Measurements from ENCODE around the gene AP4S1. TPM values are rescaled to one million over a fixed set of nuclear protein-coding genes. Genes with fewer than 3 reads are reported as not detected.

The AP4S1 gene
- total RNA-seq, 1 donor from 2014 or later, result 8.1 TPM

- no peak for DNase-seq
- Histone ChIP-seq H3K4me1 (no peaks in the 10 kb centered on the region), H3K27ac (replicated peaks) (no peak overlapping the region), H3K4me3 (no peak overlapping the region), H3K36me3 (peaks cover 100% of the 10 kb centered on the region), H3K9me3 (replicated peaks) (no peaks in the 10 kb centered on the region), H3K27me3 (ENCODE audit: low read depth) (no peaks in the 10 kb centered on the region)
- intact Hi-C loops (cut with micrococcal nuclease), result no loop called here
- no peak for TF ChIP-seq CTCF (IDR thresholded peaks at IDR 0.05; ENCODE audit: borderline replicate concordance)
Observed at GRCh38 chr14:31113794-31114193, 88.3 kb downstream of the AP4S1 start.

GRCh38 chr14:31118892-31119291, 93.4 kb downstream of the AP4S1 start:
- no peak overlapping the region for H3K4me3 ChIP-seq
- DNase-seq, result no peak
- H3K36me3 ChIP-seq, result peaks cover 100% of the 10 kb centered on the region
- intact Hi-C loops (cut with micrococcal nuclease), result no loop called here
- H3K27me3 ChIP-seq (ENCODE audit: low read depth), result no peaks in the 10 kb centered on the region
- H3K27ac ChIP-seq (replicated peaks), result no peak overlapping the region
- no peaks in the 10 kb centered on the region for H3K9me3 ChIP-seq (replicated peaks)
- no peak for TF ChIP-seq CTCF (IDR thresholded peaks at IDR 0.05; ENCODE audit: borderline replicate concordance)
- H3K4me1 ChIP-seq, result no peaks in the 10 kb centered on the region

- no peaks in the 10 kb centered on the region for H3K27me3 ChIP-seq (ENCODE audit: low read depth)
- intact Hi-C loops (cut with micrococcal nuclease), result no loop called here
Observed at GRCh38 chr14:31122098-31122611, 96.7 kb downstream of the AP4S1 start.

GRCh38 chr14:31122921-31123320, 97.5 kb downstream of the AP4S1 start:
- Histone ChIP-seq H3K9me3 (replicated peaks) (no peaks in the 10 kb centered on the region), H3K4me3 (no peak overlapping the region), H3K36me3 (peaks cover 91% of the 10 kb centered on the region), H3K4me1 (no peaks in the 10 kb centered on the region), H3K27ac (replicated peaks) (no peak overlapping the region), H3K27me3 (ENCODE audit: low read depth) (no peaks in the 10 kb centered on the region)
- DNase-seq, result no peak
- no peak for TF ChIP-seq CTCF (IDR thresholded peaks at IDR 0.05; ENCODE audit: borderline replicate concordance)
- intact Hi-C loops (cut with micrococcal nuclease), result no loop called here

More at GRCh38 chr14:31122098-31122611, 96.7 kb downstream of the AP4S1 start:
- TF ChIP-seq CTCF (IDR thresholded peaks at IDR 0.05; ENCODE audit: borderline replicate concordance), result no peak
- Histone ChIP-seq H3K27ac (replicated peaks) (no peak overlapping the region), H3K36me3 (peaks cover 91% of the 10 kb centered on the region), H3K4me3 (no peak overlapping the region), H3K9me3 (replicated peaks) (no peaks in the 10 kb centered on the region), H3K4me1 (no peaks in the 10 kb centered on the region)
- DNase-seq, result no peak

- Histone ChIP-seq H3K9me3 (replicated peaks) (no peaks in the 10 kb centered on the region), H3K27ac (replicated peaks) (no peak overlapping the region), H3K36me3 (peaks cover 91% of the 10 kb centered on the region), H3K27me3 (ENCODE audit: low read depth) (no peaks in the 10 kb centered on the region), H3K4me1 (no peaks in the 10 kb centered on the region), H3K4me3 (no peak overlapping the region)
- intact Hi-C loops (cut with micrococcal nuclease), result no loop called here
- no peak for TF ChIP-seq CTCF (IDR thresholded peaks at IDR 0.05; ENCODE audit: borderline replicate concordance)
- DNase-seq, result no peak
Observed at GRCh38 chr14:31124197-31124596, 98.7 kb downstream of the AP4S1 start.

All from left ventricle myocardium inferior (tissue), 1 donor.